Measurements from ENCODE around the gene URI1. TPM values are rescaled to one million over a fixed set of nuclear protein-coding genes. Genes with fewer than 3 reads are reported as not detected.

The URI1 gene
- polyA plus RNA-seq, 2 donors: 12.7 to 25.8 TPM

DNA sequence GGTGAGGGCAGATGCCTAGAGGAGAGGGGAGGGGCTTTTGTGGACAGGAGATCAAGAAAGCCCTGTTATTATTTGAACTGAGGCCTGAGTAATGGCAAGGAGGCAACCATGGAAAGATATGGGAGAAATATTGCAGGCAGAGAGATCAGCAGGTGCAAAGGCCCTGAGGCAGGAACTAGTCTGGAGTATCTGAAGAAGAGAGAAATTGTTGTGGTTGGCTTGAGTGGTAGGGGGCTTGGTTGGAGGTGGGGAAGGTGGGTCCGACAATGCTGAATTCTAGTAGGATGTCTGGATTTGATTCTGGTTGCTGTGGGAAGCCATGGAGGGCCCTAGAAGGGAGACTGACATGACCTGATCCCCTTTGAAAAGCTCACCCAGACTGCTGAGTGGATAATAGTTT is 2.4 kb upstream of the URI1 start:
- WGBS, 2 donors: 93 to 100% methylated on average over 1 of the region's 1 CpG
- Histone ChIP-seq H3K36me3 (ENCODE audit: control insufficient read depth in 2 of 2, insufficient read depth in 2 of 2, low read length in 1 of 2) (no peaks in the 10 kb centered on the region), H3K27ac (ENCODE audit: low read depth in 2 of 2, low read length in 1 of 2) (no peak overlapping the region), H3K4me3 (ENCODE audit: low read depth in 1 of 2, low read length in 2 of 2) (no peak overlapping the region), H3K4me1 (ENCODE audit: control insufficient read depth in 2 of 2, insufficient read depth in 2 of 2, low read length in 1 of 2) (peaks cover 0 to 2% of the 10 kb centered on the region in 2 donors), H3K27me3 (ENCODE audit: control insufficient read depth in 1 of 2, insufficient read depth in 2 of 2, low read length in 2 of 2) (no peaks in the 10 kb centered on the region), H3K9me3 (ENCODE audit: control insufficient read depth in 2 of 2, insufficient read depth in 1 of 2, low read depth in 1 of 2, low read length in 1 of 2) (no peaks in the 10 kb centered on the region)

DNA sequence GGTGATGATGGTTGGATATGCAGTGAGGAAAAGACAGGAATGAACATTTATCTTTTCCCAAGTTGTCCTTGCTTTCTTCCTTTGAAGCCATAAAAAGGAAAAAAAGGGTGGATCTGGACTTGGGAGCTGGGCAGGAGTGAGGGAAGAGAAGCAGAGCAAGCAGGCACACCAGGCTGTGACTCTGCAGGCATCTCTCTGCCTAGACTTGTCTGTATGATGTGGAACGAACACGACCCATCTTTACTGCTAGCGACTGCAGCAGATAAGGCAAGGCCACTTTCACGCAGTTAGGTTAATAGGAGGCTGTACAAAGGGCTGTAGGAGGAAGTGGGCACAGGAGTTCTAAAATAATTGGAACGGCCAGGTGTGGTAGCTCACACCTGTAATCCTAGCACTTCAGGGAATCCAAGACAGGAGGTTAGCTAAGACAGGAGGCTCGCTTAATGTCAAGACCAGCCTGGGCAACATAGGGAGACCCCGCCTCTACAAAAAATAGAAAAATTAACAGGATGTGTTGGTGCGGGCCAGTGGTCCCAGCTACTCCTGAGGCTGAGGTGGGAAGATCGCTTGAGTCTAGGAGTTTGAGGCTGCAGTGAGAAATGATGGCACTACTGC is 961 bp upstream of the URI1 start:
- H3K4me3 ChIP-seq (ENCODE audit: low read depth in 1 of 2, low read length in 2 of 2): no peak overlapping the region
- H3K9me3 ChIP-seq (ENCODE audit: control insufficient read depth in 2 of 2, insufficient read depth in 1 of 2, low read depth in 1 of 2, low read length in 1 of 2): no peaks in the 10 kb centered on the region
- H3K27me3 ChIP-seq (ENCODE audit: control insufficient read depth in 1 of 2, insufficient read depth in 2 of 2, low read length in 2 of 2): no peaks in the 10 kb centered on the region
- H3K27ac ChIP-seq (ENCODE audit: low read depth in 2 of 2, low read length in 1 of 2): no peak overlapping the region
- H3K4me1 ChIP-seq (ENCODE audit: control insufficient read depth in 2 of 2, insufficient read depth in 2 of 2, low read length in 1 of 2): peaks cover 0 to 2% of the 10 kb centered on the region in 2 donors
- no peaks in the 10 kb centered on the region for H3K36me3 ChIP-seq (ENCODE audit: control insufficient read depth in 2 of 2, insufficient read depth in 2 of 2, low read length in 1 of 2)
- WGBS, 2 donors: 67 to 82% methylated on average over 9 of the region's 9 CpGs

DNA sequence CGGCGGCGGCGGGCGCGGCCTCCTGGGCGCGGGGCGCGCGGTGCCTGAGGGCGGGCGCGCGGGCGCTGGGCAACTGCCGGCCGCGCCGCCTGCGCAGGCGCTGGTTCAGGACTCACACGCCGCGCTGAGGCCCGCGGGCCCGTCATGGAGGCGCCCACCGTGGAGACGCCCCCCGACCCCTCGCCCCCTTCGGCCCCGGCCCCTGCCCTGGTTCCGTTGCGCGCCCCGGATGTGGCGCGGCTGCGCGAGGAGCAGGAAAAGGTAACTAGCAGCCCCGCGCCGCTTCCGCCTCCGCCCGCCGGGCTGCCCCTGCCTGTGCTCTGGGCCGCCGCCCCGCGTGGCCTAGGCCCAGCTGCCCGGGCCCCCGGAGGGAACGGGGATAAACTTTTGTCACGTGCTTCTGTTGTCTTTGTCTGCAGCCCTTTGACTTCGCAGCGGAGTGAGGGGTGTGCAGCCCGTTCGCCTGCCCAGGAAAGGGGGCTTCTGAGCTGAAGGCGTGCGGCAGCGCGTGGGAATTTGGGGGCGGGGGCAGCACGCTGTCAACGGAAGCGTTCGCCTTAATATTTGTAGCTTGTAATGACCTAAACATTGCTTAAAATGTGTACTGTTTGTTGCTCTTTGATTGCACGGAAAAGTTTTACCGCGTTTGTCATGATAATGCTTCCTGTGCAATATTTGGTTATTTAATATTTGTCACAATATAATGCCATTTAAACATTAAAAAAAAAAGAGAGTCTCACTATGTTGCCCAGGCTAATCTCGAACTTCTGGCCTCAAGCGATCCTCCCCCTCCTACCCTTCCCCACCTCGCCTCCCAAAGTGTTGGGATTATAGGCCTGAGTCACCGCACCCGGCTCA is 594 bp downstream of the URI1 start:
- Histone ChIP-seq H3K9me3 (ENCODE audit: control insufficient read depth in 2 of 2, insufficient read depth in 1 of 2, low read depth in 1 of 2, low read length in 1 of 2) (no peaks in the 10 kb centered on the region), H3K4me1 (ENCODE audit: control insufficient read depth in 2 of 2, insufficient read depth in 2 of 2, low read length in 1 of 2) (peaks cover 0 to 2% of the 10 kb centered on the region in 2 donors), H3K27ac (ENCODE audit: low read depth in 2 of 2, low read length in 1 of 2) (peak overlapping the region; percentile 85 to 86), H3K36me3 (ENCODE audit: control insufficient read depth in 2 of 2, insufficient read depth in 2 of 2, low read length in 1 of 2) (no peaks in the 10 kb centered on the region), H3K27me3 (ENCODE audit: control insufficient read depth in 1 of 2, insufficient read depth in 2 of 2, low read length in 2 of 2) (no peaks in the 10 kb centered on the region), H3K4me3 (ENCODE audit: low read depth in 1 of 2, low read length in 2 of 2) (peak overlapping the region; percentile 84 to 98)
- WGBS, 2 donors: 1 to 3% methylated on average over 34 to 79 of the region's 79 CpGs

DNA sequence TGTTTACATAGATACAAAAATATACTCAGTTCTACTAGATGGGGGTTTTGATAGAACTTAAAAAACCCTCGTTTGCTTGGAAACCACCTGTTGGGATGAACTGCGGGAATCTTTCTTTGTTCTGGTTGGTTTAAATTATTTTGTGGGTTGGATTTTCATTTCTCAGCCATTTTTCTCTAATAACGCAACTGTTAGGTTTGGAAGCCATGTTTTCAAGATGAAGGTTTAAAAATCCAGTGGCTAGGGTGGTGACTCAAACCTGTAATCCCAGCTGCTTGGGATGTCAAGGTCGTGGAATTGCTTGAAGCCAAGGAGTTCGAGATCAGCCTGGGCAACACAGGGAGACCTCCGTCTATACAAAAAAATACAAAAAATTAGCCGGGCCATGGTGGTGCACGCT is 1.6 kb downstream of the URI1 start:
- H3K27ac ChIP-seq (ENCODE audit: low read depth in 2 of 2, low read length in 1 of 2): no peak overlapping the region
- H3K36me3 ChIP-seq (ENCODE audit: control insufficient read depth in 2 of 2, insufficient read depth in 2 of 2, low read length in 1 of 2): no peaks in the 10 kb centered on the region
- no peaks in the 10 kb centered on the region for H3K27me3 ChIP-seq (ENCODE audit: control insufficient read depth in 1 of 2, insufficient read depth in 2 of 2, low read length in 2 of 2)
- H3K4me3 ChIP-seq (ENCODE audit: low read depth in 1 of 2, low read length in 2 of 2): peak overlapping the region in 1 of 2 donors; percentile 84
- peaks cover 0 to 2% of the 10 kb centered on the region in 2 donors for H3K4me1 ChIP-seq (ENCODE audit: control insufficient read depth in 2 of 2, insufficient read depth in 2 of 2, low read length in 1 of 2)
- 68 to 70% methylated on average over 8 of the region's 8 CpGs for WGBS, 2 donors
- no peaks in the 10 kb centered on the region for H3K9me3 ChIP-seq (ENCODE audit: control insufficient read depth in 2 of 2, insufficient read depth in 1 of 2, low read depth in 1 of 2, low read length in 1 of 2)

DNA sequence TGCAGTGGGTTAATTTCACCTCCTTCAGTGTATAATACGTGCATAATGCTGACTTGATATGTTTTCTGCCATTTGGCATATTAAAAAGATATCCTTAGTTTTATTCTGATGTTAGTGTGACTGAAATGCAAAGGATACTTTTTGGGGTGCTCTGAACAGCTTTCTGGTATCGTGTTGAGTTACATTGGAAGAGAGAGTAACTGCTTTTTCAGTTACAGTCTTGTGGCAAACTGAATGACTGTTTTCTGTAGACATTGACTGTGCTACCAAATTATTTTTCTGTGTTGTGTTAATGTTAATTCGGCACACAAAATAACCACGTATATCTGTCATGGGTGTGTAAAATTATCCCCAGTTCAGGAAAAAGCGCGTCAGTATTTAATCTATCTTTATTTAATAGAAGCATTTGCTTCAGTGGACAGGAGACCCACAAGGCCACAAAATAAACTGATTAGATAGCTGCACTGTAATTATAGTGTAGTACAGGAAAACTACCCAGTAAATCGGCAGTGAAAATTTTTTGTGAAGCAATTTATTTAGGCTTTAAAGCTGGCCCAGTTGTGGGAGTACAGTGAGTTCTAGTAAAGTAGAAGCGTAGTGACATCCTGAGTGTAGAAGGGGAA is 2.5 kb downstream of the URI1 start:
- Histone ChIP-seq H3K9me3 (ENCODE audit: control insufficient read depth in 2 of 2, insufficient read depth in 1 of 2, low read depth in 1 of 2, low read length in 1 of 2) (no peaks in the 10 kb centered on the region), H3K4me1 (ENCODE audit: control insufficient read depth in 2 of 2, insufficient read depth in 2 of 2, low read length in 1 of 2) (peaks cover 0 to 2% of the 10 kb centered on the region in 2 donors), H3K27ac (ENCODE audit: low read depth in 2 of 2, low read length in 1 of 2) (no peak overlapping the region), H3K27me3 (ENCODE audit: control insufficient read depth in 1 of 2, insufficient read depth in 2 of 2, low read length in 2 of 2) (no peaks in the 10 kb centered on the region), H3K36me3 (ENCODE audit: control insufficient read depth in 2 of 2, insufficient read depth in 2 of 2, low read length in 1 of 2) (no peaks in the 10 kb centered on the region), H3K4me3 (ENCODE audit: low read depth in 1 of 2, low read length in 2 of 2) (no peak overlapping the region)
- WGBS, 2 donors: 41 to 47% methylated on average over 8 of the region's 8 CpGs

DNA sequence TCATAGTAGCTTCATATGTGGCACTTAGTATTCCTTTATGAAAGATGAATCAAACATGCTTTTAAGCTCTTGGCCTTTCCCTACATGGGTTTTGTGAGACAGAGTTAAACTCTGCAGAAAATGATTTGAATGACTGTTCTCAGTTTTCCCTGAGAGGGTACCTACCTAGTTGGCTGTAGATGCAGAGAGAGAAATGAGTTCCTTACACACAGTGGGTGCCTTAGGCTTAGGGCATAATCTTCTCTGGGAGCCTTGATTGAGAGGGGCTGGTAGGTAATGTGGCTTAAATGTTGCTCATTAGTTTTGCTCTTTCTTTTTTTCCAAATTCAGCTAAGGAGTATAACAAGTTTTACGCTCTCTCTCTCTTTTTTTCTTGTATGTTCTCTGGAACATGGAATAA is 3.0 kb downstream of the URI1 start:
- WGBS, 2 donors: 56 to 57% methylated on average over 1 of the region's 1 CpG
- Histone ChIP-seq H3K4me1 (ENCODE audit: control insufficient read depth in 2 of 2, insufficient read depth in 2 of 2, low read length in 1 of 2) (peaks cover 0 to 2% of the 10 kb centered on the region in 2 donors), H3K4me3 (ENCODE audit: low read depth in 1 of 2, low read length in 2 of 2) (no peak overlapping the region), H3K9me3 (ENCODE audit: control insufficient read depth in 2 of 2, insufficient read depth in 1 of 2, low read depth in 1 of 2, low read length in 1 of 2) (no peaks in the 10 kb centered on the region), H3K27me3 (ENCODE audit: control insufficient read depth in 1 of 2, insufficient read depth in 2 of 2, low read length in 2 of 2) (no peaks in the 10 kb centered on the region), H3K27ac (ENCODE audit: low read depth in 2 of 2, low read length in 1 of 2) (no peak overlapping the region), H3K36me3 (ENCODE audit: control insufficient read depth in 2 of 2, insufficient read depth in 2 of 2, low read length in 1 of 2) (no peaks in the 10 kb centered on the region)

DNA sequence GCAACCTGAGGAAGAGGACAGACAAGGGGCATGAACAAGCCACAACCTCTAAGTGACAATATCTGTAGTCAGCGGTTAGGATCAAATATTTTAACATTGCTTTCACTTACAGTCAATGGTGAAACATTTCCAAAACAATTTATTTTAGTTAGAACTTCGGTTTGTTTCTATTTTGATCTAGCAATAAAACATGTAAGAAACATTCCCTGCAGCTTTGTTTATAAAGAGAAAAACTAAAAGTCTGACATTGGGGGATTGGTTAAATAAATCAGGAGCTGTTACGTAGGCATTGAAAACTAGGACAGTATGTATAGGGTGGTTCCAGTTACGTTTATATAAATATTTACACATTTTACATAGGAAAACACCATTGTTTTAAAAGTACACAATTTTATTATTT is 3.4 kb downstream of the URI1 start:
- H3K9me3 ChIP-seq (ENCODE audit: control insufficient read depth in 2 of 2, insufficient read depth in 1 of 2, low read depth in 1 of 2, low read length in 1 of 2): no peaks in the 10 kb centered on the region
- no peak overlapping the region for H3K4me3 ChIP-seq (ENCODE audit: low read depth in 1 of 2, low read length in 2 of 2)
- no peak overlapping the region for H3K27ac ChIP-seq (ENCODE audit: low read depth in 2 of 2, low read length in 1 of 2)
- WGBS, 2 donors: 30 to 42% methylated on average over 4 of the region's 4 CpGs
- H3K36me3 ChIP-seq (ENCODE audit: control insufficient read depth in 2 of 2, insufficient read depth in 2 of 2, low read length in 1 of 2): no peaks in the 10 kb centered on the region
- H3K4me1 ChIP-seq (ENCODE audit: control insufficient read depth in 2 of 2, insufficient read depth in 2 of 2, low read length in 1 of 2): peaks cover 0 to 2% of the 10 kb centered on the region in 2 donors
- H3K27me3 ChIP-seq (ENCODE audit: control insufficient read depth in 1 of 2, insufficient read depth in 2 of 2, low read length in 2 of 2): no peaks in the 10 kb centered on the region

DNA sequence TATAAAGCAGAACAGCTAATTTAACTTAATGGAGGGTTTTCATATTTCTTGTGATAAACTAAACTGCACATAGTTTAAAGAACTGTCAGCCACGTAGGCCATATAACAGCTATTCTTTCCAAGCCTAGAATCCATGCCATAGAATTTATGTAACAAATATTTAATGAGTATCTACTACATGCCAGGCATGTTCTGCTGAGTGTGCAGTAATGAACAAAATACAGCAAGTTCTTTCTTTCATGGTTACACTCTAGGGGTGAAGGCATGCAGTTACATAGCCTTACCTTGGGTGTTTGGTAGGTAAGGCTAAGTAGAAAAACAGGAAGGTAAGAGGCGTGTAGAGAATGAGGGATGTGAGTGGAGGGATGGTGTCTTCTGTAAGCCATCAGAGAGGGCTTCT is 4.6 kb downstream of the URI1 start:
- no peaks in the 10 kb centered on the region for H3K4me1 ChIP-seq (ENCODE audit: control insufficient read depth in 2 of 2, insufficient read depth in 2 of 2, low read length in 1 of 2)
- no peaks in the 10 kb centered on the region for H3K27me3 ChIP-seq (ENCODE audit: control insufficient read depth in 1 of 2, insufficient read depth in 2 of 2, low read length in 2 of 2)
- no peak overlapping the region for H3K27ac ChIP-seq (ENCODE audit: low read depth in 2 of 2, low read length in 1 of 2)
- no peaks in the 10 kb centered on the region for H3K9me3 ChIP-seq (ENCODE audit: control insufficient read depth in 2 of 2, insufficient read depth in 1 of 2, low read depth in 1 of 2, low read length in 1 of 2)
- no peaks in the 10 kb centered on the region for H3K36me3 ChIP-seq (ENCODE audit: control insufficient read depth in 2 of 2, insufficient read depth in 2 of 2, low read length in 1 of 2)
- H3K4me3 ChIP-seq (ENCODE audit: low read depth in 1 of 2, low read length in 2 of 2): no peak overlapping the region
- WGBS, 2 donors: 72 to 82% methylated on average over 2 of the region's 2 CpGs

DNA sequence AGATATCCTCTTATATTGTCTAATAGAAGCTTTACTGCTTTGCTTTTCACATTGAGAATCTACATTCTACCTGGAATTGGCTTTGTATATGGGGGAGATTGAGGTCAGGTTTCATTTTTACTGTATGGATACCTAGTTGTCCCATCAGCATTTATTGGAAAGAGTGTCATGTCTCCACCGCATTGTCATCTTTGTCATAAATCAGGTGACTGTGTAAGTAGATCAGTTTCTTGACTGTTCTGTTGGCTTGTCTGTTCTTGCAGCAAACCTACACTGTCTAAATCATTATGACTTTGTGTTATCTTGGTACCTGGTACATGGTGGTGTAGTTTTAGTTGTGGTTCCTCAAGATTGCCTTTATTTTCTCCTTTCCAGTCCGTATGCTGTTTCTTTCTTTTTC is 5.8 kb downstream of the URI1 start:
- WGBS, 2 donors: 72 to 84% methylated on average over 2 of the region's 2 CpGs
- Histone ChIP-seq H3K36me3 (ENCODE audit: control insufficient read depth in 2 of 2, insufficient read depth in 2 of 2, low read length in 1 of 2) (no peaks in the 10 kb centered on the region), H3K27me3 (ENCODE audit: control insufficient read depth in 1 of 2, insufficient read depth in 2 of 2, low read length in 2 of 2) (no peaks in the 10 kb centered on the region), H3K9me3 (ENCODE audit: control insufficient read depth in 2 of 2, insufficient read depth in 1 of 2, low read depth in 1 of 2, low read length in 1 of 2) (no peaks in the 10 kb centered on the region), H3K4me3 (ENCODE audit: low read depth in 1 of 2, low read length in 2 of 2) (no peak overlapping the region), H3K4me1 (ENCODE audit: control insufficient read depth in 2 of 2, insufficient read depth in 2 of 2, low read length in 1 of 2) (no peaks in the 10 kb centered on the region), H3K27ac (ENCODE audit: low read depth in 2 of 2, low read length in 1 of 2) (no peak overlapping the region)
